Right forelimb (tissue), 1 donor: Measurements from ENCODE around the gene PTPN4.

Source experiments
- DNase-seq: peaks from one replicate; pipeline ENCODE4 v3.0.0-alpha.2; 2018

PTPN4 gene

DNA sequence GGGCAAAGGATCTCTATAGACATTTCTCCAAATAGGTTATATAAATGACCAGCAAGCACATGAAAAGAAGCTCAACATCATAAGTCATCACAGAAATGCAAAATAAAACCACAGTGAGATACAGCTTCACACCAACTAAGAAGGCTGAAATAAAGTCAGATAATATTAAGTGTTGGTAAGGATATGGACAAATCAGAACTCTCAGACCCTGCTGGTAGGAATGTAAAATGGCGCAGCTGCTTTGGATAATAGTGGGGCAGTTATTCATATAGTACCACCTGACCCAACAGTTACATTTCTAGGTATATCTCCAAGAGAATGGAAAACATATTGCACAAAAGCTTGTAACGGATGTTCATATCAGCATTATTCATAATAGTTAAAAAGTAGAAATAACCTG, 267.2 kb downstream of the PTPN4 start:
- DNase-seq = no peak

DNA sequence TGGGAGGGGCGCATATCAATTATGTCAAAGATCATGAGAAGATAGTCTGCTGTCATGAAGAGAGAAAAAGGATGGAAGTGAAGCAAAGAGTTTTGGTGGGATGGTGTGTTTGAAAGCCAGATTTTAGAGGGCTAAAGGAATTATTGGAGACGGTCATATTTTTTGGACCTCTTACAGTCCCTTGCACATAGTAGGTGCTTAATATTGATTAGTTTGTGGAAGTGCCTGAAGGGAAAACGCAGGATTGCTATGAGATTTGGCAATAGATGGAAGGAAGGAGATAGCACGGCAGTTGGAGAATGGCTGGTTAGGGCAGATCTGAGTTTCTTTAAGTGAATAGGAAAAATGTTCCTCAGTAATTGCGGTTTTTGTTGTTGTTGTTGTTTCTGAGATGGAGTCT, 269.1 kb downstream of the PTPN4 start:
- no peak for DNase-seq

DNA sequence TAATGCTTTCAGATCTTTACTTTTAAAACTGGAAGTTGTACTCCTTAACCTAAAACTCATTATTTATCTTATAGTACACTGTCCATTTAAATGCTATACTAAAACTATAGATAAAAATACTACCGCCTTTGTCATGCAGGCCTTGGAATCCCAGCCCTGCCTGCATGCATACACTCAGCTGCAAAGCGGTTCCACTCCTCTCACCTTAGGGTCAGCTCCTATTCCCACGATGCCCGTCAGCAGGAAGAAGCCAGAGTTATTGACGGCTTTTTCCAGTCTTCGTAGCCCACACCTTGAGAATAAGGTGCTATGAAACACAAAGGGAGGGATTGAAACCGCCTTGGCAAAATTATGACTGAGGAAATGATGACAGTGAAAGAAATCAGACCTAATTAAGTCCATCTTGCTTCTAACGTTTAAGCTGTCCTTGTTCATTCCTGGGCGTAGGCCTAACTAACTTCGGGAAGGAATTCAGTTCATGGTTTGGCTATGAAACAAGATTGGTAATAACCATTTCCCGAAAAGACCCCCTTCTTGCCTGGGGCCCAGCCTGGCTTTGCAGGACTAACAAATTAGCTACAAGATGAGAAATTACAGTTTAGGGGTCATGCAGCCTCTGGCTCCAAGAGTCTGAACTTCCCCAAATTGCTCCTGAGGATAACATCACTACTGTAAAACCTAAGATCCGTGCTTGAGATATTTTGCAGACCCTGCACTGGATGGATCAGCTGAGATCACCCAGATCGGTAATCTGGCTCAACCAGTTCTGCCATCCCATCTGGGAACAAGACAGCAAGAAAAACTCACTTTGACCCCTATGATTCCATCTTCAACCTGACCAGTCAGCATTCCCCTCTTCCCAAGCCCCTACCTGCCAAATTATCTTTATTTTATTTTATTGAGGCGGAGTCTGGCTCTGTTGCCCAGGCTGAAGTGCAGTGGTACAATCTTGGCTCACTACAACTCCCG, 270.2 kb downstream of the PTPN4 start:
- no peak for DNase-seq

DNA sequence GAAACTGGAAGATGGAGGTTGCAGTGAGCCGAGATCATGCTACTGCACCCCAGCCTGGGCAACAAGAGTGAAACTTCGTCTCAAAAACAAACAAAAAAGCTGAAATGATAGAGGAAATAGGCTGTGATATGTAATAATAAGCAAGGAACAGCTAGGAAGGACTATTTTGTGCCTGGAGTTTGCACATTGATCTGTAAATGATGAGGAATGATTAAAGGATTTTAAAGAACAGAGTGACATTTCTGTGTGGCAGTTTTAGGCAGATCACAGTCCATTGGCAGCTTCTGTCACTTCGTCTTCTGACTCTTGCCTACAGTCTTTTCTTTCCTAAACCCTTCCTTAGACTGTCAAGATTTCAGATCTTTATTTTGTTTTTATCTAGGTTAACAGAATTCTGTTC, 272.6 kb downstream of the PTPN4 start:
- no peak for DNase-seq
